ENCODE measurements around the gene EVX2.

Gene EVX2

GRCh38 chr2:176096243-176096985 is 12.7 kb upstream of the EVX2 start:
- DNase-seq (ENCODE audit: extremely low read depth in 1 of 2, low read depth in 1 of 2): no peak

- DNase-seq (ENCODE audit: extremely low read depth in 1 of 2, low read depth in 1 of 2): no peak
Measured at GRCh38 chr2:176095421-176095820, 11.7 kb upstream of the EVX2 start.

DNA sequence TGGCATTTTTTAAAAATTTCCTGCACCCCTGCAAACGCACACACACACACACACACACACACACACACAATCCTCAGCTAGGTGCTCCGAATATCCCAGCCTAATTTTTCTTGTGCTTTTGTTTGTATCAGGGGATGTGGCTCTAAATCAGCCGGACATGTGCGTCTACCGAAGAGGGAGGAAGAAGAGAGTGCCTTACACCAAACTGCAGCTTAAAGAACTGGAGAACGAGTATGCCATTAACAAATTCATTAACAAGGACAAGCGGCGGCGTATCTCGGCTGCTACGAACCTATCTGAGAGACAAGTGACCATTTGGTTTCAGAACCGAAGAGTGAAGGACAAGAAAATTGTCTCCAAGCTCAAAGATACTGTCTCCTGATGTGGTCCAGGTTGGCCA is 10.6 kb upstream of the EVX2 start:
- DNase-seq (ENCODE audit: extremely low read depth in 1 of 2, low read depth in 1 of 2): no peak

DNA sequence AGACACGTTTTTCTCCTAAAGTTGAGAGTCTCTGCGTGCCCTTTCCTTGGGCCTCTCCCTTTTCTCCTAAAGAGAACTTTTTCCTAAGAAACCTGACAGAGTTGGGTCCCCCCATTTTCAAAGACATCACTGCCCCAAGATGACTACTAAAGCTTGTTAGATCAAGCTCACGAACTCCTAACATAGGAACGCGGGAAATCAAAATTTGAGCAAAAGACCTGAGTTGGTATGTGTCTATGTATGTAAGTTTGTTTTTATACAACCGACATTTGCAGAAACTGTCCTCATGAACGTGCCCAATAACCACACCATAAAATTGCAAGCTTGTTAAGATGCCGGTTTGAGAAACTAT is 10.1 kb upstream of the EVX2 start:
- DNase-seq (ENCODE audit: extremely low read depth in 1 of 2, low read depth in 1 of 2): no peak

DNA sequence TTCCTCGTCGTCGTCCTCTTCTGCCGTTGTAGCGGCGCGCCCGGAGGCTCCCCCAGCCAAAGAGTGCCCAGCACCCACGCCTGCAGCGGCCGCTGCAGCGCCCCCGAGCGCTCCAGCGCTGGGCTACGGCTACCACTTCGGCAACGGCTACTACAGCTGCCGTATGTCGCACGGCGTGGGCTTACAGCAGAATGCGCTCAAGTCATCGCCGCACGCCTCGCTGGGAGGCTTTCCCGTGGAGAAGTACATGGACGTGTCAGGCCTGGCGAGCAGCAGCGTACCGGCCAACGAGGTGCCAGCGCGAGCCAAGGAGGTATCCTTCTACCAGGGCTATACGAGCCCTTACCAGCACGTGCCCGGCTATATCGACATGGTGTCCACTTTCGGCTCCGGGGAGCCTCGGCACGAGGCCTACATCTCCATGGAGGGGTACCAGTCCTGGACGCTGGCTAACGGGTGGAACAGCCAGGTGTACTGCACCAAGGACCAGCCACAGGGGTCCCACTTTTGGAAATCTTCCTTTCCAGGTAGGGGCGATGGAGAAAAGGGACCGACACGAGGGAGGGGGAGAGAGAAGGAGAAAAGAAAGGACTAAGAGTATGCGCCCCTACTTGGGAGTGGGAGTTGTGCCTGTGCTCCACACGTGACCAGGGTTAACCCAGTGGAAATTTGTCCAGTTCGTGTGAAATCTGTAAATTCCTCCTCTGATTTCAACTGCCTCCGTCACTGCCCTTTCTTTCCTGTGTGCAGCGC is 9.6 kb upstream of the EVX2 start:
- DNase-seq (ENCODE audit: extremely low read depth in 1 of 2, low read depth in 1 of 2): no peak

GRCh38 chr2:176092270-176093144 is 8.7 kb upstream of the EVX2 start, which contains the start of gene HOXD13:
HOXD13 (plus strand) TSS chr2:176092721; CDS start chr2:176092891, 170 bp downstream.
- no peak for DNase-seq (ENCODE audit: extremely low read depth in 1 of 2, low read depth in 1 of 2)

DNA sequence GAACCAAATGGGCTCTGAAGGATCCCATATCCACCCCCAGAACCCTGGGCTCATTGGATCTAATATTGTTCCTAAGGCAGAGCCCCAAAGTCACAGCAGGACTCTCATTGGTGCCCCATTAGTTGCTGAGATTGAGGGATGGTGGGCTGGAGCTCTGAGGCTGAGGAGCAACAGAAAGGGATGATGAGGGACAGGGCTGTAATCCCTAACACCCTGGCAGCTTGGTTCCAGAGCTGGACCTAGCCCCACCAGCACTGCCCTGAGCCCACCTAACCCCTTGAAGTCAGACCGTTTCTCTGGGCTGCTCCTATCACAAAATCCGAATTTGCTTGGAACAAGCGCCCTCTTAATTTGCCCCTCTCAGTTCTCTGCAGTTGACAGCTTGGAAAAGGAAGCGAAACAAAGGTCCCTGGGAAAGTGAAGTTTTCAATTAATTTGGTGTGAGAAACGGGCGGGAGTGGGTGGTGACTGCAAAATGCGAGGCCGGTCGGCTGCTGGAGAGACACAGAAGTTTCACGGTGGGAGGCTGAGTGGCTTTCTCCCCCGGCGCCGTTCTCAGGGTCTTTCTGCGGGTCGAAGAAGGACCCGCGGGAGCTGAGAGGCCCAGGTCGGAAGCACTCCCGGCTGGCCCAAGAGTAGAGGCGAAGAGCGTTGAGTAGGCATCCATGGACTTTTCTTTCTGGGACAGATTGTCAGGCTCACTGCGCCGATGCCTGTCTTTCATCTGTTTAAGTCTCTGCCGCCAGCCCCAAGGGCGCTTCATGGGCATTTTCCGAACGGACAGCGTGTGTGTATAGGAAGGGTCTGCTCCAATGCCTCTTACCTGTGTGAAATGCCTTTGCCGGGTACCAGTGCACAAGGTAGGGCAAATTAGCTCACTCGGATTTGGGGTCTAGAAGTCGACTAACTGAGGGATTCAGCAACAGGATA is 7.8 kb upstream of the EVX2 start:
- DNase-seq (ENCODE audit: extremely low read depth in 1 of 2, low read depth in 1 of 2): no peak

- no peak for DNase-seq (ENCODE audit: extremely low read depth in 1 of 2, low read depth in 1 of 2)
Measured at GRCh38 chr2:176090862-176091261, 7.1 kb upstream of the EVX2 start.

GRCh38 chr2:176089843-176090395 is 6.2 kb upstream of the EVX2 start:
- no peak for DNase-seq (ENCODE audit: extremely low read depth in 1 of 2, low read depth in 1 of 2)

- no peak for DNase-seq (ENCODE audit: extremely low read depth in 1 of 2, low read depth in 1 of 2)
Measured at GRCh38 chr2:176088937-176089842, 5.4 kb upstream of the EVX2 start.

- DNase-seq (ENCODE audit: extremely low read depth in 1 of 2, low read depth in 1 of 2): no peak
Measured at GRCh38 chr2:176088048-176088936, 4.5 kb upstream of the EVX2 start.

- DNase-seq (ENCODE audit: extremely low read depth in 1 of 2, low read depth in 1 of 2): no peak
Measured at GRCh38 chr2:176087330-176088047, 3.7 kb upstream of the EVX2 start.

DNA sequence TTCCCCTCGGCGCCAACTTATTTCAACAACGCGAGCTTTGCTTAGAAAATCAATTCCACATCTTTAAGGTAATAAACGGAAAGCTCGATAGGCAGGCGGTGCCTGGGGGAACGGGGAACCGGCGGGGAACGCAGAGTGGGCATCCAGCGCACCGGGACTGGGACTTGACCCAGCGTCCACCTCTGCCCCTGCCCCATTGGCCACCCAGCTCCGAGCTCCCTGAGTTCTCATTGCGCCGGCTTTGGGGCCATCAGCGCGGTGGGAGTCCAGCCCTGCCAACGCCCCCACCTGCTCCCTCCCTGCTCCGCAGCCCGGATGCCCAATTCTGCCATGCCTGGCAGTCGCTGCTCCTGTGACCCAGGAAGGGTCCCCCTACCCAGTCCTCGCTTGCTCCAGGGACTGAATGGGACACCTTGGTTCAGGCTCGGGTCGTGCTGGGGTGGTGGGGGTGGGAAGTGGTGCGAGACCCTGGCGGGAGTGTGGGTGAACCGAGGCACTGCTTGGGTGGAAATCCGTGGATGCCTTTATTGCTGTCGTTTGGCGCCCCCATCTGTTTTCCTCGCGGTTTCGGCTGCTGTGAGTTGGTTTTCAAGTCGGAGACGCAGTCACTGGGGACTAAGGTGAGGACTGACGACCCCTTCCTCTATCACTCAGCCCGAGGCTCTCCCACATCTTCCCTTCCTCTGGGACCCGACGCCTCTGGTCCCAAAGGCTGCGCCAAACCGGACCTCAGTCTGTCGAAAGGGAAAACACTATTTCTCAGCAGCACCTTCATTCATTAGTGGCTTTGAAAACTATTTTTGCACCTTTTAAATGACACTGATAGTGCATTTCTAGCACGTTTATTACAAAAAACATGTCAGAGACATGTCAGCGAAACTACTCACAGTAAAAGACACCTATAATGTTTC is 2.4 kb upstream of the EVX2 start:
- no peak for DNase-seq (ENCODE audit: extremely low read depth in 1 of 2, low read depth in 1 of 2)

GRCh38 chr2:176085120-176085788 is 1.5 kb upstream of the EVX2 start:
- DNase-seq (ENCODE audit: extremely low read depth in 1 of 2, low read depth in 1 of 2): no peak

GRCh38 chr2:176084611-176085119 is 903 bp upstream of the EVX2 start:
- DNase-seq (ENCODE audit: extremely low read depth in 1 of 2, low read depth in 1 of 2): no peak
